HEK293 (cell line): ENCODE data around the gene CST6.
A peak's percentile ranks its signal among the peaks of the same experiment; 100 is the strongest.

Experiments used
- EGR2 ChIP-seq: fragments of 450-650 bp; formaldehyde crosslinking; IDR thresholded peaks from 2 replicates; pipeline ENCODE4 v1.5.1; 2016; ENCODE audit warnings: low read depth, missing biosample characterization, missing genetic modification characterization
- GLI2 ChIP-seq: fragments of 450-650 bp; formaldehyde crosslinking; IDR thresholded peaks from 2 replicates; pipeline ENCODE4; 2017; ENCODE audit warnings: missing biosample characterization, missing genetic modification characterization, low read depth, borderline replicate concordance
- GLIS2 ChIP-seq: fragments of 450-650 bp; formaldehyde crosslinking; IDR thresholded peaks from 2 replicates; pipeline ENCODE4 v1.5.1; 2016; ENCODE audit warnings: missing biosample characterization, missing genetic modification characterization
- KLF10 ChIP-seq: fragments of 450-650 bp; IDR thresholded peaks from 2 replicates; pipeline ENCODE4 v1.5.1; 2018; ENCODE audit warnings: missing biosample characterization, mild to moderate bottlenecking, missing genetic modification characterization
- KLF7 ChIP-seq: fragments of 450-650 bp; formaldehyde crosslinking; IDR thresholded peaks from 2 replicates; pipeline ENCODE4 v1.5.1; 2016; ENCODE audit warnings: missing biosample characterization, missing genetic modification characterization, borderline replicate concordance
- MZF1 ChIP-seq: fragments of 450-650 bp; formaldehyde crosslinking; IDR thresholded peaks from 2 replicates; pipeline ENCODE4 v1.5.1; 2017; ENCODE audit warnings: missing biosample characterization, missing genetic modification characterization, borderline replicate concordance
- WT1 ChIP-seq: fragments of 450-650 bp; formaldehyde crosslinking; IDR thresholded peaks from 2 replicates; pipeline ENCODE4 v1.5.1; 2016; ENCODE audit warnings: missing biosample characterization, missing genetic modification characterization
- YY1 ChIP-seq: fragments of 450-650 bp; formaldehyde crosslinking; IDR thresholded peaks from 2 replicates; pipeline ENCODE4 v1.5.1; 2018; ENCODE audit warnings: missing biosample characterization, missing genetic modification characterization
- ZEB2 ChIP-seq: fragments of 450-650 bp; formaldehyde crosslinking; IDR thresholded peaks from 2 replicates; pipeline ENCODE4 v1.5.1; 2016; ENCODE audit warnings: missing biosample characterization, missing genetic modification characterization
- ZFHX2 ChIP-seq: fragments of 450-650 bp; formaldehyde crosslinking; conservative IDR thresholded peaks from 2 replicates; pipeline ENCODE4 v1.5.1; 2016; ENCODE audit warnings: missing biosample characterization, missing genetic modification characterization
- ZNF16 ChIP-seq: fragments of 450-650 bp; formaldehyde crosslinking; IDR thresholded peaks from 2 replicates; pipeline ENCODE4 v1.5.1; 2016; ENCODE audit warnings: low read depth, missing biosample characterization, missing genetic modification characterization
- ZNF175 ChIP-seq: fragments of 450-650 bp; formaldehyde crosslinking; IDR thresholded peaks from 2 replicates; pipeline ENCODE4 v1.5.1; 2016; ENCODE audit warnings: missing biosample characterization, missing genetic modification characterization
- ZNF211 ChIP-seq: fragments of 450-650 bp; formaldehyde crosslinking; IDR thresholded peaks from 2 replicates; pipeline ENCODE4 v1.5.1; 2016; ENCODE audit warnings: low read depth, missing biosample characterization, missing genetic modification characterization
- ZNF23 ChIP-seq: fragments of 450-650 bp; formaldehyde crosslinking; IDR thresholded peaks from 2 replicates; pipeline ENCODE4 v1.5.1; 2016; ENCODE audit warnings: missing biosample characterization, missing genetic modification characterization, borderline replicate concordance
- ZNF266 ChIP-seq: fragments of 450-650 bp; formaldehyde crosslinking; IDR thresholded peaks from 2 replicates; pipeline ENCODE4 v1.5.1; 2016; ENCODE audit warnings: missing biosample characterization, missing genetic modification characterization, low read depth
- ZNF324 ChIP-seq: fragments of 450-650 bp; formaldehyde crosslinking; IDR thresholded peaks from 2 replicates; pipeline ENCODE4 v1.5.1; 2016; ENCODE audit warnings: missing biosample characterization, missing genetic modification characterization
- ZNF335 ChIP-seq: fragments of 450-650 bp; formaldehyde crosslinking; conservative IDR thresholded peaks from 2 replicates; pipeline ENCODE4 v1.5.1; 2016; ENCODE audit warnings: missing biosample characterization, missing genetic modification characterization
- ZNF394 ChIP-seq: fragments of 450-650 bp; formaldehyde crosslinking; IDR thresholded peaks from 2 replicates; pipeline ENCODE4 v1.5.1; 2016; ENCODE audit warnings: missing biosample characterization, missing genetic modification characterization, mild to moderate bottlenecking, moderate library complexity, borderline replicate concordance
- ZNF423 ChIP-seq: fragments of 450-650 bp; formaldehyde crosslinking; IDR thresholded peaks from 2 replicates; pipeline ENCODE4 v1.5.1; 2016; ENCODE audit warnings: missing biosample characterization, missing genetic modification characterization
- ZNF501 ChIP-seq: fragments of 450-650 bp; formaldehyde crosslinking; IDR thresholded peaks from 2 replicates; pipeline ENCODE4 v1.5.1; 2016; ENCODE audit warnings: missing biosample characterization, missing genetic modification characterization
- ZNF530 ChIP-seq: fragments of 450-650 bp; formaldehyde crosslinking; IDR thresholded peaks from 2 replicates; pipeline ENCODE4 v1.5.1; 2016; ENCODE audit warnings: low read depth, missing biosample characterization, missing genetic modification characterization
- ZNF548 ChIP-seq: fragments of 450-650 bp; formaldehyde crosslinking; IDR thresholded peaks from 2 replicates; pipeline ENCODE4 v1.5.1; 2016; ENCODE audit warnings: missing biosample characterization, missing genetic modification characterization
- ZNF555 ChIP-seq: fragments of 450-650 bp; formaldehyde crosslinking; conservative IDR thresholded peaks from 2 replicates; pipeline ENCODE4 v1.5.1; 2017; ENCODE audit warnings: missing biosample characterization, mild to moderate bottlenecking, missing genetic modification characterization, inconsistent platforms
- ZNF654 ChIP-seq: fragments of 450-650 bp; formaldehyde crosslinking; IDR thresholded peaks from 2 replicates; pipeline ENCODE4 v1.5.1; 2016; ENCODE audit warnings: low read depth, missing biosample characterization, missing genetic modification characterization
- ZNF658 ChIP-seq: fragments of 450-650 bp; formaldehyde crosslinking; IDR thresholded peaks from 2 replicates; pipeline ENCODE4; 2016; ENCODE audit warnings: missing biosample characterization, missing genetic modification characterization
- ZNF677 ChIP-seq: fragments of 450-650 bp; IDR thresholded peaks from 2 replicates; pipeline ENCODE4 v1.5.0; 2018; ENCODE audit warnings: missing biosample characterization, mild to moderate bottlenecking, missing genetic modification characterization, moderate library complexity
- ZNF747 ChIP-seq: fragments of 450-650 bp; formaldehyde crosslinking; IDR thresholded peaks from 2 replicates; pipeline ENCODE4 v1.5.1; 2016; ENCODE audit warnings: missing biosample characterization, missing genetic modification characterization
- ZNF76 ChIP-seq: fragments of 450-650 bp; formaldehyde crosslinking; IDR thresholded peaks from 2 replicates; pipeline ENCODE4; 2016; ENCODE audit warnings: low read depth, missing biosample characterization, missing genetic modification characterization, borderline replicate concordance
- TF ChIP-seq, protein P1 (sequence below): fragments of 450-650 bp; formaldehyde crosslinking; IDR thresholded peaks from 2 replicates; pipeline ENCODE4 v1.5.1; 2016; ENCODE audit warnings: missing biosample characterization, missing genetic modification characterization
- TF ChIP-seq, protein P2 (sequence below): fragments of 450-650 bp; formaldehyde crosslinking; conservative IDR thresholded peaks from 2 replicates; pipeline ENCODE4 v1.5.1; 2016; ENCODE audit warnings: low read depth, missing biosample characterization, missing genetic modification characterization

CST6 gene

DNA sequence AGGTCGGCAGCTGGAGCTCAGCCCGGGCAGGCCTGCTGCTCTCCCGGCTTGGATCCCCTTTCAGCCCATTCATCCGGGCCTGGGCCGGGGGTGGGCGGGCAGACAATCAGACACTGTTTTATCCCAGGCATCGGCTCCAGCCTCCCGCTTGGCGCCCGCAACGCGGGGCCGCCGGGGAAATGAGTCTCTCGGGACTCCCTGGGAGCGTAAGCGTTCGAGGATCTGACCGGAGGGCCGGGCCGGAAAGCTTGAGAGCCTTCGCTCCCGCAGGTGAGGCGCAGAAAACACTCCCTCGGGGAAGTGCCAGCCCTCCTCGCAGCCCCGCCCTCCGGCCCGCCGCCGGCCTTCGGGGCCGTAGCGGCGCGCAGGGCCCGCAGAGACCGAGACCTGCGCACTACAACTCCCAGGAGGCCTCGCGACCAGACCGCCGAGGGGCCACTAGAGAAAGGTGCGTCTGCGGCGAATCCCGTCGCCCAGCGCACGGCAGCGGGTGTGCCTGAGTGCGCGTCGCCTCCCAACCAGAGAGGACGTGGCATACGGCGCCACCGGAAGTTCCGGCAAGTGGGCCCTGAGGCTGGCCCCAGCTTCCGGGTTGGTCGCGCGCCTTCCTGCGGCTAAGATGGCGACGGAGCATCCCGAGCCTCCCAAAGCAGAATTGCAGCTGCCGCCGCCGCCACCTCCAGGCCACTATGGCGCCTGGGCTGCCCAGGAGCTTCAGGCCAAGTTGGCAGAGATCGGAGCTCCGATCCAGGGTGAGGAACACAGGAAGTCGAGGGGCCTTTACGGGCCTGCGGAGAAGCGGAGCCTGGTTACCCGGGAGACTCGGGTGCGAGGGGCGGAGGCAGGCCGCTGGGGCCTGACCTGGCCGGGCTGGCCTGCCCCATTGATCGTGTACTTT, 40.2 kb downstream of the CST6 start, which contains the start of gene SF3B2 (continued):
- TF ChIP-seq, protein P1, sequence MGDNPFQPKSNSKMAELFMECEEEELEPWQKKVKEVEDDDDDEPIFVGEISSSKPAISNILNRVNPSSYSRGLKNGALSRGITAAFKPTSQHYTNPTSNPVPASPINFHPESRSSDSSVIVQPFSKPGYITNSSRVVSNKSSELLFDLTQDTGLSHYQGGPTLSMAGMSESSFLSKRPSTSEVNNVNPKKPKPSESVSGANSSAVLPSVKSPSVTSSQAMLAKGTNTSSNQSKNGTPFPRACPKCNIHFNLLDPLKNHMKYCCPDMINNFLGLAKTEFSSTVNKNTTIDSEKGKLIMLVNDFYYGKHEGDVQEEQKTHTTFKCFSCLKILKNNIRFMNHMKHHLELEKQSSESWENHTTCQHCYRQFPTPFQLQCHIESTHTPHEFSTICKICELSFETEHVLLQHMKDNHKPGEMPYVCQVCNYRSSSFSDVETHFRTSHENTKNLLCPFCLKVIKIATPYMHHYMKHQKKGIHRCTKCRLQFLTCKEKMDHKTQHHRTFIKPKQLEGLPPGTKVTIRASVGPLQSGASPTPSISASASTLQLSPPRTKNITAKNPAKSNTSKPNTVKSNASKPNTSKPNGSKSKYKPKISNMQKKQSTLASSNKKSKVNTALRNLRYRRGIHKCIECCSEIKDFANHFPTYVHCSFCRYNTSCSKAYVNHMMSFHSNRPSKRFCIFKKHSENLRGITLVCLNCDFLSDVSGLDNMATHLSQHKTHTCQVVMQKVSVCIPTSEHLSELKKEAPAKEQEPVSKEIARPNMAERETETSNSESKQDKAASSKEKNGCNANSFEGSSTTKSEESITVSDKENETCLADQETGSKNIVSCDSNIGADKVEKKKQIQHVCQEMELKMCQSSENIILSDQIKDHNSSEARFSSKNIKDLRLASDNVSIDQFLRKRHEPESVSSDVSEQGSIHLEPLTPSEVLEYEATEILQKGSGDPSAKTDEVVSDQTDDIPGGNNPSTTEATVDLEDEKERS (tag by site-specific recombination): no peak
- peak; percentile 90 for TF ChIP-seq ZEB2 (tag by site-specific recombination)
- TF ChIP-seq MZF1 (tag by site-specific recombination): no peak
- TF ChIP-seq ZNF394 (tag by site-specific recombination): peak; percentile 57; the same call in 1 of the 2 replicates
- no peak for TF ChIP-seq WT1 (tag by site-specific recombination)
- 0 out of 2 replicates have a peak, but pooled peaks have one; percentile 19 for TF ChIP-seq ZNF423 (tag by site-specific recombination)
- TF ChIP-seq KLF7 (tag by site-specific recombination): no peak
- TF ChIP-seq ZNF335: peak; percentile 96
- TF ChIP-seq, protein P2, sequence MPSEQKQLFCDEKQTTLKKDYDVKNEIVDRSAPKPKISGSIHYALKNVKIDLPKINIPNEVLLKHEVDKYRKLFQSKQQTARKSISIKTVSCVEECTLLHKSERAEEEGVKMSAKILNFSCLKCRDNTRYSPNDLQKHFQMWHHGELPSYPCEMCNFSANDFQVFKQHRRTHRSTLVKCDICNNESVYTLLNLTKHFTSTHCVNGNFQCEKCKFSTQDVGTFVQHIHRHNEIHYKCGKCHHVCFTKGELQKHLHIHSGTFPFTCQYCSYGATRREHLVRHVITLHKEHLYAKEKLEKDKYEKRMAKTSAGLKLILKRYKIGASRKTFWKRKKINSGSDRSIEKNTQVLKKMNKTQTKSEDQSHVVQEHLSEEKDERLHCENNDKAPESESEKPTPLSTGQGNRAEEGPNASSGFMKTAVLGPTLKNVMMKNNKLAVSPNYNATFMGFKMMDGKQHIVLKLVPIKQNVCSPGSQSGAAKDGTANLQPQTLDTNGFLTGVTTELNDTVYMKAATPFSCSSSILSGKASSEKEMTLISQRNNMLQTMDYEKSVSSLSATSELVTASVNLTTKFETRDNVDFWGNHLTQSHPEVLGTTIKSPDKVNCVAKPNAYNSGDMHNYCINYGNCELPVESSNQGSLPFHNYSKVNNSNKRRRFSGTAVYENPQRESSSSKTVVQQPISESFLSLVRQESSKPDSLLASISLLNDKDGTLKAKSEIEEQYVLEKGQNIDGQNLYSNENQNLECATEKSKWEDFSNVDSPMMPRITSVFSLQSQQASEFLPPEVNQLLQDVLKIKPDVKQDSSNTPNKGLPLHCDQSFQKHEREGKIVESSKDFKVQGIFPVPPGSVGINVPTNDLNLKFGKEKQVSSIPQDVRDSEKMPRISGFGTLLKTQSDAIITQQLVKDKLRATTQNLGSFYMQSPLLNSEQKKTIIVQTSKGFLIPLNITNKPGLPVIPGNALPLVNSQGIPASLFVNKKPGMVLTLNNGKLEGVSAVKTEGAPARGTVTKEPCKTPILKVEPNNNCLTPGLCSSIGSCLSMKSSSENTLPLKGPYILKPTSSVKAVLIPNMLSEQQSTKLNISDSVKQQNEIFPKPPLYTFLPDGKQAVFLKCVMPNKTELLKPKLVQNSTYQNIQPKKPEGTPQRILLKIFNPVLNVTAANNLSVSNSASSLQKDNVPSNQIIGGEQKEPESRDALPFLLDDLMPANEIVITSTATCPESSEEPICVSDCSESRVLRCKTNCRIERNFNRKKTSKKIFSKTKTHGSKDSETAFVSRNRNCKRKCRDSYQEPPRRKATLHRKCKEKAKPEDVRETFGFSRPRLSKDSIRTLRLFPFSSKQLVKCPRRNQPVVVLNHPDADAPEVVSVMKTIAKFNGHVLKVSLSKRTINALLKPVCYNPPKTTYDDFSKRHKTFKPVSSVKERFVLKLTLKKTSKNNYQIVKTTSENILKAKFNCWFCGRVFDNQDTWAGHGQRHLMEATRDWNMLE (tag by site-specific recombination): peak; percentile 70
- TF ChIP-seq GLIS2 (tag by site-specific recombination): peak; percentile 31; the same call in 1 of the 2 replicates
- no peak for TF ChIP-seq ZNF211 (tag by site-specific recombination)
- peak; percentile 38; the same call in 1 of the 2 replicates for TF ChIP-seq KLF10
- TF ChIP-seq ZNF530 (tag by site-specific recombination): no peak
- TF ChIP-seq ZNF175 (tag by site-specific recombination): no peak
- TF ChIP-seq ZNF23: no peak
- 0 out of 2 replicates have a peak, but pooled peaks have one; percentile 7 for TF ChIP-seq ZFHX2
- TF ChIP-seq ZNF501: peak; percentile 46; the same call in 1 of the 2 replicates
- TF ChIP-seq ZNF677 (tag by site-specific recombination): no peak
- no peak for TF ChIP-seq ZNF654 (tag by site-specific recombination)
- TF ChIP-seq ZNF16 (tag by site-specific recombination): no peak
- no peak for TF ChIP-seq ZNF324
- TF ChIP-seq EGR2 (tag by site-specific recombination): peak; percentile 9; the same call in 1 of the 2 replicates
- no peak for TF ChIP-seq ZNF266 (tag by site-specific recombination)
- no peak for TF ChIP-seq ZNF747 (tag by site-specific recombination)
- no peak for TF ChIP-seq ZNF658 (tag by site-specific recombination)
- TF ChIP-seq GLI2 (tag by site-specific recombination): no peak
- TF ChIP-seq ZNF548: no peak
- peak; percentile 88 for TF ChIP-seq YY1
- peak; percentile 94 for TF ChIP-seq ZNF76 (tag by site-specific recombination)
- TF ChIP-seq ZNF555 (tag by site-specific recombination): no peak
